ENCODE results near the gene GJA3. TPM values are rescaled to one million over a fixed set of nuclear protein-coding genes. Genes with fewer than 3 reads are reported as not detected.

The GJA3 gene
- total and polyA plus RNA-seq, 2 donors: 0.05 to 0.21 TPM

- H3K27ac ChIP-seq (ENCODE audit: low read depth): no peak overlapping the region
- 76% methylated on average over 8 of the region's 8 CpGs for WGBS
- no peak overlapping the region for H3K4me3 ChIP-seq (ENCODE audit: low read depth, low read length)
- no peak for DNase-seq (ENCODE audit: extremely low spot score)
- no peaks in the 10 kb centered on the region for H3K4me1 ChIP-seq (ENCODE audit: insufficient read depth)
- no peaks in the 10 kb centered on the region for H3K36me3 ChIP-seq (ENCODE audit: insufficient read depth)
These were observed 26.1 kb downstream of the GJA3 start for GRCh38 chr13:20134732-20135131.

- DNase-seq (ENCODE audit: extremely low spot score): no peak
These were observed 28.7 kb downstream of the GJA3 start for GRCh38 chr13:20132052-20132634.

DNA sequence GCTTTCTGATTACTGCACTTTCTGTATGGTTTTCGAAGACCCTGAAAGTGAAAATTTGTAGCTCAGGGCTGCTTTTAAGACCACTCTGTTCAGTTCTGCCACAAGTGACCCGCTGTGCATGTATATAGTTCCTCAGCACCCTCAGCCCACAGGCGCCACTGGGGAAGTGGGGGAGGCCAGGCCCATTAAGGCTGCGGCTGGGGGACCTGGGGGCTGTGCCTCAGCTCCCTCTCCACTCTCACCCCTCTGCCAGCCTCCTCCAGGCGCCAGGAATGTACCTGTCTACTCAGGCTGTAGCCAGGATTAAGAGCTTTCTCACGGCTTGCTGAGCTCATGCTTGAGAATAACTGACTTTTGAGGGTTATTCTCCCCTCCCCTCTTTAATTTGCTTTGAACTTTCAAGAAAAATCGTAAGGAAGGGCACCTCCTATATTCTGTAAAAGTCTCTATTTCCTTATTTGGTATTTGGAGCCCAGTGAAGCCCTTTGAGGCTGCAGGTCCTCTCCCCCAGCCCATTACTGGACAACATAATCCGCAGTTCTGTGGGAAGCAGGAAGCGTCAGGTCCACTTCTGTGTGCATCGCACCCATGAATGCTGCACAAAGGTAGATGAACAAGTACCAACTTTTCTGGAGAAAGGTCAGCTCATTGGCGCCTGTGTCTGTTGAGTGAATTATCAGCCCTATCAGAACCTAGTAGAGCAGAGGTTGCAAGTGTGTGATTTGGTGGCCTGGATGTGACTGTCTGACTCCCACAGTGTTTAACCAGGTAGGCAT lies 29.6 kb downstream of the GJA3 start:
- DNase-seq (ENCODE audit: extremely low spot score): no peak
- no peaks in the 10 kb centered on the region for H3K36me3 ChIP-seq (ENCODE audit: insufficient read depth)
- no peak overlapping the region for H3K27ac ChIP-seq (ENCODE audit: low read depth)
- no peak overlapping the region for H3K4me3 ChIP-seq (ENCODE audit: low read depth, low read length)
- H3K4me1 ChIP-seq (ENCODE audit: insufficient read depth): no peaks in the 10 kb centered on the region
- 65% methylated on average over 11 of the region's 11 CpGs for WGBS

More at GRCh38 chr13:20132052-20132634, 28.7 kb downstream of the GJA3 start:
- 87% methylated on average over 10 of the region's 10 CpGs for WGBS
- no peak overlapping the region for H3K4me3 ChIP-seq (ENCODE audit: low read depth, low read length)
- no peaks in the 10 kb centered on the region for H3K36me3 ChIP-seq (ENCODE audit: insufficient read depth)
- H3K4me1 ChIP-seq (ENCODE audit: insufficient read depth): no peaks in the 10 kb centered on the region
- H3K27ac ChIP-seq (ENCODE audit: low read depth): no peak overlapping the region

GRCh38 chr13:20130652-20131051 lies 30.2 kb downstream of the GJA3 start:
- no peaks in the 10 kb centered on the region for H3K36me3 ChIP-seq (ENCODE audit: insufficient read depth)
- H3K4me3 ChIP-seq (ENCODE audit: low read depth, low read length): no peak overlapping the region
- H3K4me1 ChIP-seq (ENCODE audit: insufficient read depth): no peaks in the 10 kb centered on the region
- 96% methylated on average over 2 of the region's 2 CpGs for WGBS
- no peak overlapping the region for H3K27ac ChIP-seq (ENCODE audit: low read depth)
- DNase-seq (ENCODE audit: extremely low spot score): no peak

GRCh38 chr13:20130012-20130411 lies 30.8 kb downstream of the GJA3 start:
- WGBS: 75% methylated on average over 2 of the region's 2 CpGs
- Histone ChIP-seq H3K4me1 (ENCODE audit: insufficient read depth) (no peaks in the 10 kb centered on the region), H3K27ac (ENCODE audit: low read depth) (no peak overlapping the region), H3K36me3 (ENCODE audit: insufficient read depth) (no peaks in the 10 kb centered on the region), H3K4me3 (ENCODE audit: low read depth, low read length) (no peak overlapping the region)
- no peak for DNase-seq (ENCODE audit: extremely low spot score)

GRCh38 chr13:20129076-20129475 lies 31.8 kb downstream of the GJA3 start:
- 78% methylated on average over 18 of the region's 18 CpGs for WGBS

DNA sequence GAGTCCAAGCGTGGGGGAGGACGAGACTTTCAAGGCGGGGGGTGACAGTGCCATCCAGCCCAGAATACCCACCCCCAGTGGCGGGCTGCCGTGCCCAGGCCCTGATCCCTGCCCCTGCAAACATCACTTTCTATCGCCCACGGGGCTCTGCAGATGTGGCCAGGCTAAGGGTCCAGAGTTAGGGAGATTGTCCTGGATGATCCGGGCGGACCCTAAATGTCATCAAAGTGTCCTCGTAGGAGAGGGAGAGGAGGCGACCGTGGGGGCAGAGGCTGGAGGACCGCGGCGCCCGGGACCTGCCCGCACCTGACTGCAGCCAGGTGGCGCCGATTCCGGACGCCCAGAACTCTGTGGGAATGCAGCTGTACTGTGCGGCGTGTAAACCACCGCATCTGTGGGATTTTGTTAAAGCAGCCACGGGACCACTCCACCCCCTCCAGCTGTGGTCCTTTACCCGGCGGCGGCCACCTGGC lies 32.4 kb downstream of the GJA3 start:
- peak overlapping the region; percentile 50 for H3K4me3 ChIP-seq (ENCODE audit: low read depth, low read length)
- H3K4me1 ChIP-seq (ENCODE audit: insufficient read depth): no peaks in the 10 kb centered on the region
- no peaks in the 10 kb centered on the region for H3K36me3 ChIP-seq (ENCODE audit: insufficient read depth)
- no peak for DNase-seq (ENCODE audit: extremely low spot score)
- WGBS: 3% methylated on average over 28 of the region's 28 CpGs
- peak overlapping the region; percentile 76 for H3K27ac ChIP-seq (ENCODE audit: low read depth)

More at GRCh38 chr13:20129076-20129475, 31.8 kb downstream of the GJA3 start:
- Histone ChIP-seq H3K36me3 (ENCODE audit: insufficient read depth) (no peaks in the 10 kb centered on the region), H3K27ac (ENCODE audit: low read depth) (no peak overlapping the region), H3K4me3 (ENCODE audit: low read depth, low read length) (no peak overlapping the region), H3K4me1 (ENCODE audit: insufficient read depth) (no peaks in the 10 kb centered on the region)
- no peak for DNase-seq (ENCODE audit: extremely low spot score)

- peak overlapping the region; percentile 76 for H3K27ac ChIP-seq (ENCODE audit: low read depth)
- H3K36me3 ChIP-seq (ENCODE audit: insufficient read depth): no peaks in the 10 kb centered on the region
- peak overlapping the region; percentile 50 for H3K4me3 ChIP-seq (ENCODE audit: low read depth, low read length)
- no peak for DNase-seq (ENCODE audit: extremely low spot score)
- under 1% methylated on average over 82 of the region's 82 CpGs for WGBS
- H3K4me1 ChIP-seq (ENCODE audit: insufficient read depth): no peaks in the 10 kb centered on the region
These were observed 33.0 kb downstream of the GJA3 start for GRCh38 chr13:20127562-20128458.

- Histone ChIP-seq H3K36me3 (ENCODE audit: insufficient read depth) (no peaks in the 10 kb centered on the region), H3K4me1 (ENCODE audit: insufficient read depth) (no peaks in the 10 kb centered on the region), H3K27ac (ENCODE audit: low read depth) (no peak overlapping the region), H3K4me3 (ENCODE audit: low read depth, low read length) (peak overlapping the region; percentile 50)
- no peak for DNase-seq (ENCODE audit: extremely low spot score)
- WGBS: 28% methylated on average over 6 of the region's 6 CpGs
These were observed 33.6 kb downstream of the GJA3 start for GRCh38 chr13:20127262-20127561.

DNA sequence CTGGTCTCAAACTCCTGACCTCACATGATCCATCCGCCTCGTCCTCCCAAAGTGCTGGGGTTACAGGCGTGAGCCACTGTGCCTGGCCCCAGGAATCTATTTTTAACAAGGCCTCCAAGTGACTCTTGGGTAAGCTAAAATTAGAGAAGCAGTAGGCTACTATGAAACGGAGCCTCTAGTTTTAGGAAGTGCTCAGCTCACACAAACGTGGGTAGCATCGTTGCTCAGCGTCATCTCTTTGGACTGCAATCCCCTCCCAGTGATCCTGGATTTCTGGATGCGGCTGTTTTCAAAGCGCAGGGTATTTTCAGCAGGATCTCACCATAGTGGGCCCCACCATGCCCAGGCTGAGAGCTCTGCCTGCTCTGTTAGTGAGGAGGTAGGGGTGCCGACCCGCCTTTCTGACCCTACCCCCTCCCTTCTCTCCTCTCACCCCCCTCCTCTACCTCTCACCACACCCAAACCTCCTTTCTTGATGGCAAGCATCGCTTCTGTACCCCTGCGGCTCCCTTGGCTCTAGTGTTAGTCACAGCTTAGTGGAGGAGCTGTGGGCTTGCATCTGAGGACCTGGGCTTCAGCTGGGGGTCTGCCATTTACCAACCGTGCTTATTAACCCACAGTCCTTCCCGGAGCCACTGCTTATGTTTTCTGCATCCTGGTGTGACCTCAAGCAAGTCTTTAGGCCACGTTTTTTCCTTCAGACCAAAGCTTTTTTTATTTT lies 34.2 kb downstream of the GJA3 start:
- no peak overlapping the region for H3K4me3 ChIP-seq (ENCODE audit: low read depth, low read length)
- no peaks in the 10 kb centered on the region for H3K36me3 ChIP-seq (ENCODE audit: insufficient read depth)
- DNase-seq (ENCODE audit: extremely low spot score): no peak
- 66% methylated on average over 16 of the region's 16 CpGs for WGBS
- no peaks in the 10 kb centered on the region for H3K4me1 ChIP-seq (ENCODE audit: insufficient read depth)
- H3K27ac ChIP-seq (ENCODE audit: low read depth): no peak overlapping the region

GRCh38 chr13:20125783-20126165 lies 35.1 kb downstream of the GJA3 start:
- no peak for DNase-seq (ENCODE audit: extremely low spot score)
- no peak overlapping the region for H3K27ac ChIP-seq (ENCODE audit: low read depth)
- H3K4me3 ChIP-seq (ENCODE audit: low read depth, low read length): no peak overlapping the region
- 52% methylated on average over 4 of the region's 4 CpGs for WGBS
- no peaks in the 10 kb centered on the region for H3K36me3 ChIP-seq (ENCODE audit: insufficient read depth)
- H3K4me1 ChIP-seq (ENCODE audit: insufficient read depth): no peaks in the 10 kb centered on the region

DNA sequence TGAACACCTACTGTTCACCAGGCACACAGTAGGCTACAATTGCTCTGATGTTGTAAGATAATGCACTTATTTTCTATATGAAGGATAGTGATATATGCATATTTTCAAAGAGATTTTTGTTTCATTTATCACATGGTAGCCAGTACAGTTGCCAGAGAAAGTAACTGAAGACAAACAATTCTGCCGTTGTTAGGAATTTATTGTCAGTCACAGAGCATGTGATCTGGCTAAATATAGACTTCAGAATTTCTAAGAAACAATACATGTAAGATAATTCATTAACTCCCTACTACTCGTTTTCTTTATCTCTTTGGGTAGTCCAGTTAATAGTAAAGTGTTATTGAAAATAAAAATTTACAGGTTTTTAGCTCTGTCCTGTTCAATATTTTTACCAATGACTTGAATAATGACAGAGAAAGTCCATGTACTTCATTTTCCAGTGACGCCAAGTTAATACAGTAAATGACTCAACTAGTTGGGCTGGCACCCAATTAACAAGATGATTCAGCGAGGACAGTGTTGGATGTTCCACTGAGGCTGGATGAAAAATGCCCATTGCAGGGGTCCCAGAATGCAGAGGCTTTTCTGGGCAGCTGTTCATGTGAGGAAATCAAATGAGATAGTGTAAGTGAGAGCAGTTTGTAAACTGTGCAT lies 35.6 kb downstream of the GJA3 start:
- Histone ChIP-seq H3K27ac (ENCODE audit: low read depth) (no peak overlapping the region), H3K36me3 (ENCODE audit: insufficient read depth) (no peaks in the 10 kb centered on the region), H3K4me1 (ENCODE audit: insufficient read depth) (no peaks in the 10 kb centered on the region), H3K4me3 (ENCODE audit: low read depth, low read length) (no peak overlapping the region)
- 25% methylated on average over 4 of the region's 4 CpGs for WGBS
- no peak for DNase-seq (ENCODE audit: extremely low spot score)

- Histone ChIP-seq H3K36me3 (ENCODE audit: insufficient read depth) (no peaks in the 10 kb centered on the region), H3K4me3 (ENCODE audit: low read depth, low read length) (no peak overlapping the region), H3K27ac (ENCODE audit: low read depth) (no peak overlapping the region), H3K4me1 (ENCODE audit: insufficient read depth) (no peaks in the 10 kb centered on the region)
- no peak for DNase-seq (ENCODE audit: extremely low spot score)
- WGBS: 80% methylated on average over 1 of the region's 1 CpG
These were observed 36.5 kb downstream of the GJA3 start for GRCh38 chr13:20124303-20124702.

All from urinary bladder (tissue), 4 donors.